Raji (cell line): ENCODE data around the gene C8G.

Experiments
- POLR2A ChIP-seq: IDR thresholded peaks from 2 replicates; pipeline ENCODE4 v1.6.1; 2011; ENCODE audit warnings: low read depth, low read length, control low read depth; ENCODE audit not compliant: insufficient read depth

C8G gene

DNA sequence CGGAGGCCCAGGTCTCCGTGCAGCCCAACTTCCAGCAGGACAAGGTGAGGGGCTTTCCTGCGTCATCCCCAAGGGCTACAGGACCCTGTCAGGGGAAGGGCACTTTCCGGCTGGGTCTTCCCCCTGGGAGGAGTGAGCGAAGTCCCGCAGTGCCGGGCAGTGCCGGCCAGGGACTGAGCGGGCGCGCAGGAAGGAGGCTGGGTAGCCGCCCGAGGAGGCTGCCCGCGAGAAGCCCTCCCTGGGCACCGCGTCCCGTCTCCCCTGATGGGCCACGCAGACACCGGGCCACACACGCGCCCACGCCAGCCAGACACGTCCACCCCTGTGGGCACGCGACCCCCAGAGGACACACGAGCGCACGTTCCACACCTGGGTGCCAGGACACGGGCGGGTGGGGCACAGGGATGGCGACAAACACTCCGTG is 32.6 kb downstream of the C8G start:
- no peak for TF ChIP-seq POLR2A

GRCh38 chr9:136978073-136978864 is 33.2 kb downstream of the C8G start:
- TF ChIP-seq POLR2A: no peak

DNA sequence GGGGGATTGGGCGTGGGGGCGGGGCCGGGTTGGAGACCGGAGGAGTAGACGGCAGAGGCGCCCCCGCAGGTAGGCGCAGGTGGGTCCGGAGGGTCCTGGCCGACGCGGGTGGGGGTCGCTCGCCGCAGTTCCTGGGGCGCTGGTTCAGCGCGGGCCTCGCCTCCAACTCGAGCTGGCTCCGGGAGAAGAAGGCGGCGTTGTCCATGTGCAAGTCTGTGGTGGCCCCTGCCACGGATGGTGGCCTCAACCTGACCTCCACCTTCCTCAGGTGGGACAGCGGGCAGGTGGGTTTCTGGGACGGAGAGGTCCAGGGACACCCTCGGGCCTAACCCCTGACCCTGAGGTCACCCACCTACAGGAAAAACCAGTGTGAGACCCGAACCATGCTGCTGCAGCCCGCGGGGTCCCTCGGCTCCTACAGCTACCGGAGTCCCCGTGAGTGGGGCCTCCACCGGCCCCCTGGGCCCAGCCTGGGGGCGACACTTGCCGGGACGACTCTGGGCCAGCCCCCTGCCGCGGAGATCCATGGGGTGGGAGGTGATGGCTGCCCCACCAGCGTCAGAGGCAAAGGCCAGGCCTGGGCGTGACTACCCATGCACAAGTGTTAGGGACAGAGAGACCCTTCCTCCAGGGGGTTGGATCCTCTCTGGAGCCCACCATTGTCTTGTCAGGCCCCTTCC is 34.0 kb downstream of the C8G start:
- no peak for TF ChIP-seq POLR2A

GRCh38 chr9:136979769-136980587 is 34.9 kb downstream of the C8G start:
- no peak for TF ChIP-seq POLR2A

DNA sequence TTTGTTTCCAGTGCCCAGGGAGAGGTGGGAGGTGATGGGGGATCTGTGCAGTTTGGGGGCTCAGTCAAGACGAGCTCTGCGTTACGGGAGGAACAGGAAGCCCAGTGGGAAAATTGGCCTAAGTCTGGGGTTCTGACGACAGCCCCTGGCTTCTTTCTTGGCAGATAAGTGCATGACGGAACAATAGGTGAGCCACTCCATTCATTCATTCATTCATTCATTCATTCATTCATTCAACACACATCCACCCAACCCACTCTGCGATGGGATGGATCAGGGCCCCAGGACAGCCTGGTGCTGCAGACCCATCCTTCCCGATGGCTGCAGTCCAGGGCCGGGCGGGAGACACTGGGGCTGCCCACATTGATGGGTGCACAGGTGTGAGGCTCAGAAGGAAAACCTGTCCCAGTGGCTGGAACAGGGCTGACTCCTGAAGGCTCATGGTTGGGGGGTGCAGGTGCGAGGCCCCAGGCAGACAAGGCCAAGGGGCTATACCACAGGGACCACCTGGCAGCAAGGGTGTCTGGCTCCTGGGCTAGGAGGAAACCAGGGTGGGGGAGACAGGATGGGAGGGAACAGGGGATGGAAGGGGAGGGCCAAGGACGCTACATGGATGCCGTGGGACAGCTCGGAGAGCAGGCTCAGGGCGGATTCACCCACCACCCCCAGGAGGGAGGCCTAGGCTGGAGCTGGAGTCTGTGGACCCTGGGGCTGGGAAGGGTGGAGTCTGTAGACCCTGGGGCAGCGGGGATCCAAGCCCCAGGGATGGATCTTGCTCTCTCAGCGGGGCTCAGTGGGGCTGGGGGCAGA is 35.8 kb downstream of the C8G start:
- no peak for TF ChIP-seq POLR2A

DNA sequence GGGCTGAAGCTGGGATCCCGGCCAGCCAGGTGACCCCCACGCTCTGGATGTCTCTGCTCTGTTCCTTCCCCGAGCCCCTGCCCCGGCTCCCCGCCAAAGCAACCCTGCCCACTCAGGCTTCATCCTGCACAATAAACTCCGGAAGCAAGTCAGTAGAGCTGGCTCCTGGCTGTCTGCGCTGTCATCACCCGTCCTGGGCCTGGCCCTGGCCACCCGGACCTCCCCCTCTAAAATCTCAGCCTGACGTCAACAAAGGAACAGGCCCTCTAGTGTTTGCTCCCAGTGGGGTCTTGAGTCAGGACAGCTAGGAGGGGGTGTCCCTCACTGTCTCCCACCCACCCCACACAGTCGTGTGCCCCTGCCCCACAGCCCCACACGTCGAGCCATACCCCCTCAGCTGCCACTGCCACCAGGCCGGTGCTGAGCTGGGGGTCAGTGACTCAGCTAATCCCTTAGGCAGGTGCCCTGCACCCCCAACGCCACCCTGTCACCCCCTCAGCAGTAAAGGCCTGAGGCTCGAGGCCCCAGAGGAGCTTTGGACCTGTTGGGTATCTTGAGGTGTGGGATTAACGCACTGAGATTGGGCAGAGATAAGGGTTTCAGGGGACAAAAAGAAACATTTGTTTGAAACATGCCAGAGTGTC is 36.7 kb downstream of the C8G start:
- no peak for TF ChIP-seq POLR2A

- no peak for TF ChIP-seq POLR2A
These were observed 37.4 kb downstream of the C8G start, which contains the start of gene LCNL1 for GRCh38 chr9:136982232-136983051. Gene LCNL1, plus strand, starts transcription at chr9:136982993. Its CDS starts 594 bp downstream, at chr9:136983587.

DNA sequence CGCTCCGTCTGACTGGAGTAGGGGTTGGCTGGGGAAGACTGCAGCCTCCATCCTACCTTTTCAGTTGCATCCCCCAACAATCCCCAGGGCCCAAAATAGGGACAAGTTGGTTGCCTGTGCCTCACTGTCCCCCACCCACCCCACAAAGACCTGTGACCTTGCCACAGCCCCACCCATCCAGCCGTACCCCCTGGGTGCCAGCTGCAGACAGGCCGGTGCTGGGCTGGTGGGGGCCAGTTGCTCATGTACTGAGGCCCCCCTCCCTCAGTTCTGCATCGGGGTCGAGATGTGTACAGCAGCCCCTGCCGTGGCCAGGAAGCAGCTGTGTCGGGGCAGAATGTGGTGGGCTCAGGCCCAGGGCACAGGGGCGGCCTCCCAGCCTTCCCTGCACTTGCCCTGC is 38.1 kb downstream of the C8G start:
- no peak for TF ChIP-seq POLR2A

DNA sequence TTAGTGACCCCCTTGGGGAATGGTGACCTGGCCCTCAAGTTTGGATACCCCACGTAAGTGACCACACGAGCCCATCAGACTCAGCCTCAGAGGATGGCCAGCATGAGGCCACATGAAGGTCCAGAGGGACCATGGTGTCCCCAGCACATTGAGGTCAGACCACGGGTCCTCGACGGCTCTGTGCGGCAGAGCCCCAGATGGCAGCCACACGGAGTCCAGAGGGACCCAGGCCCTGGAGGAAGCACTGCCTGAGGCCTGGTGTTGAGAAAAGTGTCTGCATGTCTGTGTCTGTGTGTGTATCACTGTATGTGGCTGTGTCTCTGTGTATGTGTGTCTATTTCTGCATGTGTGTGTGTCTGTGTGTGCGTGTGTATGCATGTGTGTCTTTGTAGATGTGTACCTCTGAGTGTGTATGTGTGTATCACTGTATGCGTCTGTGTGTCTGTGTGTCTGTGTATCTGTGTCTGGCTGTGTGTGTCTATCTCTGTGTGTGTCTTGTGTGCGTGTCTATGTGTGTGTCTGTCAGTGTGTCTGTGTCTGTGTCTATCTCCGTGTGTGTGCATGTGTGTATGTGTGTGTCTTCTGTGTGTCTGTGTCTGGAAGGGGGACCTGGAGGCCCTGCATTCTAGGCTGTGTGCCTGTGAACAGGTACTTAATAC is 38.7 kb downstream of the C8G start:
- no peak for TF ChIP-seq POLR2A

DNA sequence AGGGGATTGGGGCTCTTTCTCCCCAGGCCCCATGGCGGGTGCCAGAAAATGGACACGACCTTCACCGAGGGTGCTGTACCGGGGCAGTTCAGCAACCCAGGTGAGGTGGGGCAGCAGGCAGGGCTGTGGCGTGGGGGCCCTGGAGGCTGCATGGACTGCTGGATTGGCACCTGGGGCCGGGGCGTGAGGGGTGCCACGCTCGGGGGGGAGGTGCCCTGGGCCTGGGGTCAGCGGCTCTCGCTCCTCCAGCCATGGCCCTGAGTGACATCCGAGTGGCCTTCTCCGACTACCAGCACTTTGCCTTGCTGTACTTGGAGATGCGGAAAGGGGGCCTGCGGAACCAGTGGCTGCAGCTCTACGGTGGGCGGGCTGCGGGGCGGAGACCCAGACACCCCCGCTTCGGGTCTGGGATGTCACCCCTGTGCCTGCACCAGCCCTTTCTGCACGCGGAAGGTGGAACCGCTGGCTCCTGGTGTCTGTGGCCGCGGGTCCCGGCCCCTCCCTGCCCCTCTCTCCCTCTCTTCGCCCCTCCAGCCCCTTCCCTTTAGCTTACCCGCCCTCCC is 39.5 kb downstream of the C8G start:
- no peak for TF ChIP-seq POLR2A

DNA sequence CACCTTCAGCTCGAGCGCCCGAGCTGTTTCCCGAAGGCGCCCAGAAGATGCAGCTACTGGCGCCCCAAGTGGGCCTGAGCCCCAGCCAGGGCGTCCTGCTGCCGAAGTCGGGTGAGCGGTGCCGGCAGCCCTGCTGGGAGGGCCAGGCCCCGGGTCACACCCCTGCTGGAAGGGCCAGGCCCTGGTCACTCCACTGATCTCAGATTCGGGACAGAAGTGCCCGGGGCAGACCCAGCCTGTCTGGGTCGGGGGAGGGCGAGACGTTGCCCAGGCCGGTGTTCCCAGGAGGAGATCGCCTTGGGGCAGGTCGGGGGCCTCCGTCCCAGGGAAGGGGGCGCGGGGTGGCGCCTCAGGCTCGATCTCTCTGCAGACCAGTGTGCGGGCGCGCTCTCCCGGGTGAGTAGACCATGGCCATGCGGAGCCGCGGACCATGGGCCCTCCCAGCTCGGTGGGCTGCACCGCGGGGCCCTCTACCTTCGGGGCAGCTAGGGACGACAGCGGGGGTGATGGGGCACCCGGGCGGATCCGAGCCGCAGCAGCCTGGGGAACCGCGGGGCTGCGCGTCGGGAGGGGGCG is 40.1 kb downstream of the C8G start:
- TF ChIP-seq POLR2A: no peak

DNA sequence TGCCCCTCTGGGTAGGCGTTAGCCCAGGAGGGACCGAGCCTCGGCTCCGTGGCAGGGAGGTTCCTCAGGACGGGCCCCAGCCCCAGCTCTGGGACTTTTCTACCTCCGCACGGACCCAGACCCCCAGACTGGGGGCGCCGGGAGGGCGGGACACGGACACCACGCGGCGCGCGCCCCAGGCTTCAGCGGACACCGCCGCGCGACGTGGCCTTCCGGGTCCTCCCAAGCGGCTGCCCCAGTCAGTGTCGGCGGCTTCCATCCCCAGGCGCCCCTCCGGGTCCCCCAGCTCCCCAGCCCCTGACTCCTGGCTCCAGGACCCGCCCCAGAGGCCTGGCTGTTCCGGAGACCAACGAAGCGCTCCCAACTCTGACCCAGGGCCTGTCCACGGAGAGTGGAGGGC is 40.8 kb downstream of the C8G start:
- TF ChIP-seq POLR2A: no peak
